CD14-positive monocyte (primary cell): ENCODE measurements around the gene FKBP11. TPM values are rescaled to one million over a fixed set of nuclear protein-coding genes. Genes with fewer than 3 reads are reported as not detected.

Experiments used
- DNase-seq, 3 donors: peaks; one replicate each; pipeline ENCODE4 v3.0.0-alpha.2; 2011 to 2022
- H2AFZ ChIP-seq: 2 replicates; pipeline ENCODE4 v1.6.0; 2012; ENCODE audit warnings: mild to moderate bottlenecking, low read depth, low read length, inconsistent platforms; ENCODE audit not compliant: insufficient read depth, poor library complexity, severe bottlenecking
- H3K27ac ChIP-seq, 2 donors: 1 replicate in 1 of 2; 2 replicates in 1 of 2; pipeline ENCODE4 v1.5.1; 2012 to 2013; ENCODE audit warnings: low read length in 2 of 2, control low read depth in 1 of 2, inconsistent platforms in 1 of 2, low read depth in 1 of 2, mild to moderate bottlenecking in 1 of 2
- H3K27me3 ChIP-seq, 2 donors: one replicate each; pipeline versions ENCODE4 v1.6.0 to v1.6.1; 2011 to 2013; ENCODE audit warnings: low read length in 2 of 2; ENCODE audit not compliant: control insufficient read depth in 2 of 2, insufficient read depth in 2 of 2
- H3K36me3 ChIP-seq, 2 donors: replicated peaks in 1 of 2; 1 replicate in 1 of 2; 2 replicates in 1 of 2; pipeline versions ENCODE4 v1.5.1 to v1.6.1; 2012 to 2013; ENCODE audit warnings: low read length in 2 of 2, control low read depth in 1 of 2, inconsistent platforms in 1 of 2, mild to moderate bottlenecking in 1 of 2; ENCODE audit not compliant: insufficient read depth in 2 of 2, control insufficient read depth in 1 of 2
- H3K4me1 ChIP-seq, 2 donors: 1 replicate in 1 of 2; 2 replicates in 1 of 2; pipeline versions ENCODE4 v1.5.1 to v1.6.1; 2012 to 2013; ENCODE audit warnings: low read length in 2 of 2, control low read depth in 1 of 2, inconsistent platforms in 1 of 2, mild to moderate bottlenecking in 1 of 2, moderate library complexity in 1 of 2; ENCODE audit not compliant: insufficient read depth in 2 of 2, control insufficient read depth in 1 of 2
- H3K4me2 ChIP-seq: replicated peaks from 2 replicates; pipeline ENCODE3; 2012; ENCODE audit warnings: low read length, moderate library complexity, mild to moderate bottlenecking; ENCODE audit not compliant: poor library complexity, severe bottlenecking; ENCODE audit errors: extremely low read depth
- H3K4me3 ChIP-seq, 3 experiments: fragments of 200-600 bp in 1 of 3; sonication (generic) in 1 of 3; replicated peaks in 1 of 3; 1 replicate in 2 of 3; 2 replicates in 1 of 3; pipeline ENCODE4 v1.5.1; 2011 to 2013; ENCODE audit warnings: low read length in 3 of 3, mild to moderate bottlenecking in 3 of 3, control low read depth in 2 of 3, low read depth in 2 of 3, inconsistent platforms in 1 of 3, moderate library complexity in 1 of 3
- H3K79me2 ChIP-seq: 2 replicates; pipeline ENCODE4 v1.6.0; 2012; ENCODE audit warnings: mild to moderate bottlenecking, control low read depth, inconsistent platforms, low read length, moderate library complexity; ENCODE audit not compliant: insufficient read depth
- H3K9ac ChIP-seq: 2 replicates; pipeline ENCODE4 v1.6.0; 2017; ENCODE audit warnings: low read length, mild to moderate bottlenecking; ENCODE audit not compliant: insufficient read depth, poor library complexity, severe bottlenecking
- H3K9me3 ChIP-seq, 2 donors: replicated peaks in 1 of 2; 1 replicate in 1 of 2; 2 replicates in 1 of 2; pipeline versions ENCODE4 v1.5.1 to v1.6.1; 2012 to 2013; ENCODE audit warnings: low read length in 2 of 2, control low read depth in 1 of 2; ENCODE audit not compliant: control insufficient read depth in 1 of 2, insufficient read depth in 1 of 2
- H4K20me1 ChIP-seq: 2 replicates; pipeline ENCODE4 v1.6.0; 2012; ENCODE audit warnings: mild to moderate bottlenecking, low read length, control low read depth, moderate library complexity; ENCODE audit not compliant: insufficient read depth
- H3K27ac Mint-ChIP-seq, 7 donors: one replicate each; pipeline ENCODE4 v1.8.0; 2020; ENCODE audit warnings: mild to moderate bottlenecking in 7 of 7, mixed read lengths in 7 of 7, moderate library complexity in 6 of 7, inconsistent platforms in 2 of 7
- H3K27me3 Mint-ChIP-seq, 3 donors: one replicate each; pipeline ENCODE4 v1.8.0; 2021 to 2022; ENCODE audit warnings: low read depth in 3 of 3, mild to moderate bottlenecking in 3 of 3, mixed read lengths in 3 of 3, moderate library complexity in 3 of 3, inconsistent platforms in 1 of 3
- H3K36me3 Mint-ChIP-seq, 2 donors: one replicate each; pipeline ENCODE4 v1.8.0; 2020; ENCODE audit warnings: mixed read lengths in 2 of 2, inconsistent platforms in 1 of 2, mild to moderate bottlenecking in 1 of 2
- H3K4me1 Mint-ChIP-seq: one replicate; pipeline ENCODE4 v1.8.0; 2020; ENCODE audit warnings: mild to moderate bottlenecking, mixed read lengths
- H3K4me3 Mint-ChIP-seq, 2 donors: one replicate each; pipeline ENCODE4 v1.8.0; 2020; ENCODE audit warnings: mild to moderate bottlenecking in 2 of 2, mixed read lengths in 2 of 2, moderate library complexity in 1 of 2
- H3K9me3 Mint-ChIP-seq, 7 donors: one replicate each; pipeline ENCODE4 v1.8.0; 2020 to 2022; ENCODE audit warnings: mixed read lengths in 7 of 7, mild to moderate bottlenecking in 6 of 7, moderate library complexity in 6 of 7, inconsistent platforms in 2 of 7
- WGBS: methylation state at CpG from one replicate; pipeline ENCODE4 v1.1.5; 2013; ENCODE audit warnings: missing lambda C conversion rate; ENCODE audit not compliant: insufficient coverage; 5-methylcytosine and 5-hydroxymethylcytosine counted together
- intact Hi-C, 2 donors: fragments of 100-400 bp; cut with micrococcal nuclease; formaldehyde crosslinking; loops; one replicate each; pipeline versions ENCODE4 v1.15.0 to v1.15.1; 2023
- polyA plus RNA-seq, 3 donors: library from polyadenylated mRNA; depleted of rRNA in 1 of 3; unstranded in 2 of 3; stranded (reverse) in 1 of 3; fragments of 300-500 nt in 2 of 3; fragments of >200 nt in 1 of 3; fragmentation: Illumina TruSeq in 2 of 3; gene quantifications; 1 replicate in 2 of 3; 2 replicates in 1 of 3; pipeline ENCODE4 v1.2.3, GENCODE V29; 2012 to 2021
- TF ChIP-seq, protein P1 (sequence below): fragments of 200-600 bp; IDR thresholded peaks from one replicate; pipeline ENCODE4 v1.8.0; 2022; ENCODE audit warnings: antibody characterized with exemption, mild to moderate bottlenecking

The FKBP11 gene
- polyA plus RNA-seq, 3 donors, result 1.5 to 15.2 (median 2.2) TPM

DNA sequence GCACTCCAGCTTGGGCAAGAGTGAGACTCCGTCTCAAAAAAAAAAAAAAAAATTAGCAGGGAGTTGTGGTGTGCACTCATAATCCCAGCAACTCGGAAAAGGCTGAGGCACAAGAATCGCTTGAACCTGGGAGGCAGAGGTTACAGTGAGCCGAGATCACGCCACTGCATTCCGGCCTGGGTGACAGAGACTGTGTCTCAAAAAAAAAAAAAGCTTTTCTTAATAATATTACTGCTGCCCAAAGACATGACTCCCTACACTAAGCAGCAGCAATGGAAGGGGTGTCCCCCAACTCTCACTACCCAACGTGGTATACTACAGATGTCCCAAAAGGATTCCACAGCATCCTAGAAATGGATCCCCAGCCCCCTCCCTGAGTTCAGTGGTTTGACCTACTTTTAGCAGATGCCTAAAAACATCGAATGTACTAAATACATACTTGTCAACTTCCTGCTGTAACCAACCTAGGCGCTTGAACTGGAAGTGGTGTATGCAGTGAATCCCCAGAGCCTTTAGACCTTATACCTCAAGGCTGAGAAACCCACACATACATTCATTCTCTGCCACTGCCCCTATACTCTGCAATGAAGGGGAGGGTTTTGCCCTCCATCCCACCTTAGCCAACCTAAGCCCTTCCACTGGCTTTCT, 8.5 kb upstream of the FKBP11 start:
- no peak overlapping the region for H3K4me2 ChIP-seq
- H3K36me3 ChIP-seq, result peaks cover 72 to 94% of the 10 kb centered on the region in 2 donors
- no peak overlapping the region for H3K27ac ChIP-seq
- Mint-ChIP-seq H3K4me1 (peaks cover 5% of the 10 kb centered on the region), H3K36me3 (peaks cover 79 to 88% of the 10 kb centered on the region in 2 donors), H3K9me3 (peaks cover 0 to 1% (median 0%) of the 10 kb centered on the region in 7 donors), H3K27ac (peak overlapping the region in 1 of 7 donors; percentile 12), H3K27me3 (no peaks in the 10 kb centered on the region), H3K4me3 (no peak overlapping the region)
- intact Hi-C loops, result no loop called here
- H3K79me2 ChIP-seq, result no peaks in the 10 kb centered on the region
- H3K4me1 ChIP-seq, result peaks cover 5% of the 10 kb centered on the region in 2 donors
- no peak overlapping the region for H3K9ac ChIP-seq
- no peaks in the 10 kb centered on the region for H3K9me3 ChIP-seq
- no peak overlapping the region for H3K4me3 ChIP-seq
- DNase-seq, result no peak
- H2AFZ ChIP-seq, result no peak overlapping the region
- H3K27me3 ChIP-seq, result no peaks in the 10 kb centered on the region
- H4K20me1 ChIP-seq, result peaks cover 61% of the 10 kb centered on the region
- WGBS, result 100% methylated on average over 1 of the region's 9 CpGs
- TF ChIP-seq, protein P1, sequence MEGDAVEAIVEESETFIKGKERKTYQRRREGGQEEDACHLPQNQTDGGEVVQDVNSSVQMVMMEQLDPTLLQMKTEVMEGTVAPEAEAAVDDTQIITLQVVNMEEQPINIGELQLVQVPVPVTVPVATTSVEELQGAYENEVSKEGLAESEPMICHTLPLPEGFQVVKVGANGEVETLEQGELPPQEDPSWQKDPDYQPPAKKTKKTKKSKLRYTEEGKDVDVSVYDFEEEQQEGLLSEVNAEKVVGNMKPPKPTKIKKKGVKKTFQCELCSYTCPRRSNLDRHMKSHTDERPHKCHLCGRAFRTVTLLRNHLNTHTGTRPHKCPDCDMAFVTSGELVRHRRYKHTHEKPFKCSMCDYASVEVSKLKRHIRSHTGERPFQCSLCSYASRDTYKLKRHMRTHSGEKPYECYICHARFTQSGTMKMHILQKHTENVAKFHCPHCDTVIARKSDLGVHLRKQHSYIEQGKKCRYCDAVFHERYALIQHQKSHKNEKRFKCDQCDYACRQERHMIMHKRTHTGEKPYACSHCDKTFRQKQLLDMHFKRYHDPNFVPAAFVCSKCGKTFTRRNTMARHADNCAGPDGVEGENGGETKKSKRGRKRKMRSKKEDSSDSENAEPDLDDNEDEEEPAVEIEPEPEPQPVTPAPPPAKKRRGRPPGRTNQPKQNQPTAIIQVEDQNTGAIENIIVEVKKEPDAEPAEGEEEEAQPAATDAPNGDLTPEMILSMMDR, result no peak

DNA sequence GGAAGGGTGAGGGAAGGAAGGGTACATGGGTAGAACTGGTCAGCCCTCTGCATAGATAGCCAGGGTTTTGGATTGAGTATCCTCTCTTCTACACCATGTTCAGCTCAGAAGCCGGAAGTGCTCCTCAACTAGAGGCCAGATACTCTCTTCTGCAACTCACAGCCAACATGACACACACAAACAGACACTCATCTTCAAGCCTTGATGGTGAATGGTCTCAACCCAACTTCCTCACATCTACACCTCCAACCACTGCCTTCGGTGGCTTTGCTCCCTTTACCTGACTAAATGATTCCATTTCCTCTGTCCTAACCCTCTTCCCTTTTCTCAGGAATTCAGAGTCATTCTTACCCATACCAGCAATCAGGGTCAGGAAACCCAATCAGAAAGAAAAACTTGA, 7.6 kb upstream of the FKBP11 start:
- Mint-ChIP-seq H3K36me3 (peaks cover 73 to 88% of the 10 kb centered on the region in 2 donors), H3K27me3 (no peaks in the 10 kb centered on the region), H3K27ac (peak overlapping the region in 2 of 7 donors; percentile 9 to 12), H3K9me3 (peaks cover 0 to 1% (median 0%) of the 10 kb centered on the region in 7 donors), H3K4me1 (no peaks in the 10 kb centered on the region), H3K4me3 (no peak overlapping the region)
- Histone ChIP-seq H3K4me2 (no peak overlapping the region), H3K27ac (no peak overlapping the region), H4K20me1 (peaks cover 52% of the 10 kb centered on the region), H3K4me3 (no peak overlapping the region), H3K9ac (no peak overlapping the region), H3K4me1 (no peaks in the 10 kb centered on the region), H3K9me3 (no peaks in the 10 kb centered on the region), H3K79me2 (no peaks in the 10 kb centered on the region), H2AFZ (no peak overlapping the region), H3K36me3 (peaks cover 71 to 90% of the 10 kb centered on the region in 2 donors), H3K27me3 (no peaks in the 10 kb centered on the region)
- TF ChIP-seq, protein P1, result no peak
- intact Hi-C loops, result no loop called here
- no peak for DNase-seq
- WGBS, result 54% methylated on average over 2 of the region's 2 CpGs
